Loucy (cell line): Measurements from ENCODE around the gene CYP4F2.

Experiments
- CTCF ChIP-seq: fragments of 200-600 bp; sonication (generic); conservative IDR thresholded peaks from 2 replicates; pipeline ENCODE4 v1.5.1; 2014; ENCODE audit warnings: mild to moderate bottlenecking, antibody characterized with exemption, low read length
- EZH2phosphoT487 ChIP-seq: fragments of 200-600 bp; IDR thresholded peaks from 2 replicates; pipeline ENCODE4 v1.6.1; 2018; ENCODE audit warnings: antibody characterized with exemption, mild to moderate bottlenecking, moderate library complexity, borderline replicate concordance

- TF ChIP-seq CTCF (no peak), EZH2phosphoT487 (no peak)
Measured at GRCh38 chr19:15863272-15863671, 34.6 kb downstream of the CYP4F2 start.
